IMR-90 (cell line): ENCODE results near the gene SERPINB5. TPM values are rescaled to one million over a fixed set of nuclear protein-coding genes. Genes with fewer than 3 reads are reported as not detected.

Experiments
- ATAC-seq: fragments of 200-7000 bp; cut with Tn5 transposase; 2 replicates; pipeline ENCODE4 v1.9.1; 2020; ENCODE audit warnings: low read depth, mild to moderate bottlenecking, moderate library complexity
- BruUV-seq: library from RNA; stranded (reverse); fragments of 400-500 nt; replicated peaks from 2 replicates; lab custom pipeline; 2021; lab: Mats Ljungman, UMichigan
- CTCF ChIA-PET: fragments of 300-600 bp; formaldehyde crosslinking; extraction: SDS; loops from one replicate; lab custom pipeline; 2021; ENCODE audit warnings: antibody characterized with exemption; lab: Yijun Ruan, JAX
- POLR2A ChIA-PET: fragments of 300-600 bp; sonication (Branson Sonifier 250); formaldehyde crosslinking; loops from one replicate; lab custom pipeline; 2022; ENCODE audit warnings: antibody characterized with exemption; ENCODE audit not compliant: unreplicated experiment; lab: Charles Lee
- DNase-seq: peaks from one replicate; pipeline ENCODE4 v3.0.0; 2013
- H2AFZ ChIP-seq: replicated peaks from 2 replicates; pipeline ENCODE3; 2013; ENCODE audit warnings: low read length, mild to moderate bottlenecking; ENCODE audit not compliant: poor library complexity
- H2AK5ac ChIP-seq: 2 replicates; pipeline ENCODE4 v1.6.1; 2013; ENCODE audit warnings: low read depth, low read length, inconsistent platforms
- H2AK9ac ChIP-seq: replicated peaks from 2 replicates; pipeline ENCODE3; 2013; ENCODE audit warnings: mild to moderate bottlenecking, low read depth, low read length, moderate library complexity; ENCODE audit not compliant: poor library complexity
- H2BK120ac ChIP-seq: 2 replicates; pipeline ENCODE4 v1.6.1; 2013; ENCODE audit warnings: low read depth, low read length, inconsistent platforms
- H2BK15ac ChIP-seq: 3 replicates; pipeline ENCODE4 v1.6.1; 2013; ENCODE audit warnings: low read depth, low read length, inconsistent platforms
- H2BK20ac ChIP-seq: 2 replicates; pipeline ENCODE4 v1.6.1; 2013; ENCODE audit warnings: low read depth, mild to moderate bottlenecking, inconsistent platforms, low read length, moderate library complexity
- H2BK5ac ChIP-seq: 2 replicates; pipeline ENCODE4 v1.6.1; 2013; ENCODE audit warnings: mild to moderate bottlenecking, low read depth, low read length, inconsistent platforms; ENCODE audit not compliant: poor library complexity, severe bottlenecking
- H3K14ac ChIP-seq: replicated peaks from 2 replicates; pipeline ENCODE4 v1.6.1; 2013; ENCODE audit warnings: low read depth, low read length, inconsistent platforms
- H3K18ac ChIP-seq: 2 replicates; pipeline ENCODE4 v1.6.1; 2013; ENCODE audit warnings: low read depth, low read length, control low read depth
- H3K23ac ChIP-seq: 2 replicates; pipeline ENCODE4 v1.6.1; 2013; ENCODE audit warnings: low read depth, low read length, inconsistent platforms
- H3K27ac ChIP-seq: 2 replicates; pipeline ENCODE4 v1.5.1; 2013; ENCODE audit warnings: mild to moderate bottlenecking, control low read depth, low read length; ENCODE audit not compliant: insufficient read depth
- H3K27me3 ChIP-seq: 2 replicates; pipeline ENCODE4 v1.6.1; 2013; ENCODE audit warnings: low read length; ENCODE audit not compliant: control insufficient read depth, insufficient read depth
- H3K36me3 ChIP-seq: 2 replicates; pipeline ENCODE4 v1.6.1; 2013; ENCODE audit warnings: low read length, mixed read lengths; ENCODE audit not compliant: control insufficient read depth, insufficient read depth
- H3K4ac ChIP-seq: 2 replicates; pipeline ENCODE4 v1.6.1; 2013; ENCODE audit warnings: low read depth, low read length, inconsistent platforms
- H3K4me1 ChIP-seq: 2 replicates; pipeline ENCODE4 v1.6.1; 2013; ENCODE audit warnings: low read length, mixed read lengths; ENCODE audit not compliant: control insufficient read depth, insufficient read depth
- H3K4me2 ChIP-seq: 2 replicates; pipeline ENCODE4 v1.6.1; 2013; ENCODE audit warnings: low read depth, mild to moderate bottlenecking, control low read depth, low read length, moderate library complexity
- H3K4me3 ChIP-seq: 2 replicates; pipeline ENCODE4 v1.5.1; 2013; ENCODE audit warnings: low read depth, mild to moderate bottlenecking, control low read depth, low read length, moderate library complexity; ENCODE audit not compliant: insufficient read depth
- H3K56ac ChIP-seq: 2 replicates; pipeline ENCODE4 v1.6.1; 2013; ENCODE audit warnings: low read length, inconsistent platforms; ENCODE audit not compliant: insufficient read depth; ENCODE audit errors: extremely low read depth
- H3K79me1 ChIP-seq, 2 experiments: 2 replicates each; pipeline ENCODE4 v1.6.1; 2013; ENCODE audit warnings: low read length in 2 of 2, inconsistent platforms in 1 of 2, low read depth in 1 of 2
- H3K9ac ChIP-seq: 2 replicates; pipeline ENCODE4 v1.6.1; 2013; ENCODE audit warnings: low read depth, low read length, control low read depth
- H3K9me1 ChIP-seq: 2 replicates; pipeline ENCODE4 v1.6.1; 2013; ENCODE audit warnings: low read length, inconsistent platforms; ENCODE audit not compliant: insufficient read depth
- H3K9me3 ChIP-seq: 2 replicates; pipeline ENCODE4 v1.6.1; 2013; ENCODE audit warnings: low read length; ENCODE audit not compliant: control insufficient read depth, insufficient read depth
- H4K20me1 ChIP-seq: 2 replicates; pipeline ENCODE4 v1.6.1; 2013; ENCODE audit warnings: low read length, inconsistent platforms; ENCODE audit not compliant: insufficient read depth
- H4K5ac ChIP-seq: 2 replicates; pipeline ENCODE4 v1.6.1; 2013; ENCODE audit warnings: mild to moderate bottlenecking, low read depth, low read length, control low read depth
- H4K8ac ChIP-seq, 2 experiments: 2 replicates each; pipeline ENCODE4 v1.6.1; 2013; ENCODE audit warnings: low read depth in 2 of 2, low read length in 2 of 2, control low read depth in 1 of 2, inconsistent platforms in 1 of 2
- H4K91ac ChIP-seq: 2 replicates; pipeline ENCODE4 v1.6.1; 2013; ENCODE audit warnings: low read depth, low read length, inconsistent platforms; ENCODE audit not compliant: insufficient read depth
- CEBPB ChIP-seq: IDR thresholded peaks from 2 replicates; pipeline ENCODE4 v1.6.1; 2012; ENCODE audit warnings: low read depth, low read length, improper control_type of control experiment
- POLR2A ChIP-seq: IDR thresholded peaks from 2 replicates; pipeline ENCODE4 v1.6.1; 2012; ENCODE audit warnings: mild to moderate bottlenecking, low read depth, low read length
- WGBS, 2 experiments: methylation state at CpG; one replicate each; pipeline versions ENCODE4 v1.1.5 to v1.1.7; 2013; ENCODE audit warnings: missing lambda C conversion rate in 2 of 2; ENCODE audit not compliant: insufficient read length in 1 of 2; ENCODE audit errors: extremely low coverage in 2 of 2; 5-methylcytosine and 5-hydroxymethylcytosine counted together
- dilution Hi-C: fragments of 300-500 bp; cut with HindIII; formaldehyde crosslinking; loops from one replicate; pipeline ENCODE4 v1.14.3; 2018; ENCODE audit warnings: low sequenced_read_pairs; ENCODE audit not compliant: unreplicated experiment
- in situ Hi-C: fragments of 300-500 bp; cut with MboI; formaldehyde crosslinking; loops from 3 replicates; pipeline ENCODE4 v1.14.3; 2019; ENCODE audit warnings: low sequenced_read_pairs, inconsistent platforms, mixed read lengths
- intact Hi-C: fragments of 100-400 bp; cut with micrococcal nuclease; formaldehyde crosslinking; loops from 2 replicates; pipeline ENCODE4 v1.10.0; 2022
- polyA plus RNA-seq, 3 experiments: library from polyadenylated mRNA; depleted of rRNA; stranded (reverse); fragments of >200 nt; gene quantifications; 2 replicates each; pipeline ENCODE4 v1.2.3, GENCODE V29; 2012; ENCODE audit warnings: low replicate concordance in 1 of 3
- total RNA-seq: library from RNA; depleted of rRNA; stranded (reverse); fragments of >200 nt; gene quantifications from 2 replicates; pipeline ENCODE4 v1.2.3, GENCODE V29; 2012

SERPINB5 gene
- total and polyA plus RNA-seq, 2 of the 4 experiments (the other 2 are of a cell fraction): not detected

GRCh38 chr18:63438181-63438580, 38.6 kb upstream of the SERPINB5 start:
- Histone ChIP-seq H3K4ac (no peak overlapping the region), H3K27me3 (peaks cover 11% of the 10 kb centered on the region), H2BK20ac (no peak overlapping the region), H3K4me1 (no peaks in the 10 kb centered on the region), H2BK5ac (no peak overlapping the region), H3K9ac (no peak overlapping the region), H3K18ac (no peak overlapping the region), H2AFZ (no peak overlapping the region), H2AK5ac (no peak overlapping the region), H4K91ac (no peak overlapping the region), H3K4me3 (no peak overlapping the region), H3K23ac (no peak overlapping the region), H2BK120ac (no peak overlapping the region), H2AK9ac (no peak overlapping the region), H4K20me1 (no peaks in the 10 kb centered on the region), H3K56ac (no peak overlapping the region), H4K8ac (0 out of 4 replicates have a peak overlapping the region, but pooled peaks of 1 of the 2 experiments have one; percentile 25), H3K36me3 (no peaks in the 10 kb centered on the region), H3K14ac (no peak overlapping the region), H3K27ac (no peak overlapping the region), H3K4me2 (no peak overlapping the region), H2BK15ac (no peak overlapping the region), H3K9me1 (no peaks in the 10 kb centered on the region), H3K79me1 (no peaks in the 10 kb centered on the region), H4K5ac (no peak overlapping the region), H3K9me3 (no peaks in the 10 kb centered on the region)
- POLR2A ChIA-PET: interaction anchor here (1.0 kb wide), 1 partner anchor 16 kb away, joined by 5 read pairs; the partner anchor contains the start of gene VPS4B
- intact Hi-C loops (loop anchor here (1.0 to 10.0 kb wide), 4 partner anchors 96 to 913 kb away; partner anchors contain the start of gene ZCCHC2), dilution Hi-C loops (no loop called here), in situ Hi-C loops (loop anchor here (5.0 kb wide), 1 partner anchor 421 kb away; no protein-coding TSS in a partner anchor)
- BruUV-seq: no TSS peak
- TF ChIP-seq CEBPB: peak; percentile 31; the same call in 1 of the 2 replicates
- no peak for TF ChIP-seq POLR2A
- DNase-seq (no peak), ATAC-seq (no peak)
- CTCF ChIA-PET: interaction anchor here (1.1 to 1.6 kb wide), 3 partner anchors 11 to 310 kb away, joined by 3 to 5 read pairs (median 4); no protein-coding TSS in a partner anchor
- no CpG with 5 or more reads among the region's 2 CpGs for WGBS, 2 experiments
